Lower leg skin (tissue), 3 donors: ENCODE results near the gene KLHL11.

Source experiments
- CTCF ChIP-seq, 3 donors: fragments of 450-650 bp; IDR thresholded peaks; one replicate each; pipeline ENCODE4 v1.5.1; 2016; ENCODE audit warnings: antibody characterized with exemption in 3 of 3, mild to moderate bottlenecking in 3 of 3, moderate library complexity in 2 of 3
- POLR2A ChIP-seq, 2 donors: fragments of 450-650 bp; IDR thresholded peaks; one replicate each; pipeline ENCODE4 v1.6.1; 2016 to 2017; ENCODE audit warnings: antibody characterized with exemption in 2 of 2, mild to moderate bottlenecking in 1 of 2, moderate library complexity in 1 of 2

GRCh38 chr17:41907185-41907556 lies 41.9 kb upstream of the KLHL11 start:
- TF ChIP-seq CTCF (IDR thresholded peaks at IDR 0.05) (no peak), POLR2A (IDR thresholded peaks at IDR 0.05) (no peak)
